Measurements from ENCODE around the gene DNAJC15.

DNA sequence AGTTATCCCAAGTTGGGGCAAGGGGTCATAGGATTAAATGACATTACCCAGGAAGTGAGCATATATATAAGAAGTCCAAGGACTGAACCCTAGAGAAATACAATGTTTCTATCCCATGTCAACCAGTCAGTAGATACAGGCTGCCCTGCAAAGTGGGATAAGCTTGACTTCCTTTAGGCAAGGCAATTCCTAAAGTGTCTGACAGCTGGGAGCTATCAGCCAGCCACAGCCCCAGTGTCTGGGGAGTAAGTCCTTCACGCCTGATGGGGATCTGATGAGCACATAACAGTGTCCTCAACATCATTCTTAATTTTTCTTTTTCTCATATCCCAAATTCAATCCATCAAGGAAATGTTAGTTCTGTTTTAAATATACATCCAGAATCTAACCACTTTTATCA is 54.1 kb downstream of the DNAJC15 start:
- TF ChIP-seq POLR2A (IDR thresholded peaks at IDR 0.05) (no peak), POLR2AphosphoS5 (IDR thresholded peaks at IDR 0.05; ENCODE audit: insufficient read depth in 1 of 2, low read depth in 1 of 2) (no peak)
- TF ChIP-seq, protein P1, sequence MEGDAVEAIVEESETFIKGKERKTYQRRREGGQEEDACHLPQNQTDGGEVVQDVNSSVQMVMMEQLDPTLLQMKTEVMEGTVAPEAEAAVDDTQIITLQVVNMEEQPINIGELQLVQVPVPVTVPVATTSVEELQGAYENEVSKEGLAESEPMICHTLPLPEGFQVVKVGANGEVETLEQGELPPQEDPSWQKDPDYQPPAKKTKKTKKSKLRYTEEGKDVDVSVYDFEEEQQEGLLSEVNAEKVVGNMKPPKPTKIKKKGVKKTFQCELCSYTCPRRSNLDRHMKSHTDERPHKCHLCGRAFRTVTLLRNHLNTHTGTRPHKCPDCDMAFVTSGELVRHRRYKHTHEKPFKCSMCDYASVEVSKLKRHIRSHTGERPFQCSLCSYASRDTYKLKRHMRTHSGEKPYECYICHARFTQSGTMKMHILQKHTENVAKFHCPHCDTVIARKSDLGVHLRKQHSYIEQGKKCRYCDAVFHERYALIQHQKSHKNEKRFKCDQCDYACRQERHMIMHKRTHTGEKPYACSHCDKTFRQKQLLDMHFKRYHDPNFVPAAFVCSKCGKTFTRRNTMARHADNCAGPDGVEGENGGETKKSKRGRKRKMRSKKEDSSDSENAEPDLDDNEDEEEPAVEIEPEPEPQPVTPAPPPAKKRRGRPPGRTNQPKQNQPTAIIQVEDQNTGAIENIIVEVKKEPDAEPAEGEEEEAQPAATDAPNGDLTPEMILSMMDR (IDR thresholded peaks at IDR 0.05) = no peak
